LNCAP (cell line): ENCODE results near the gene TCHP.

Experiments
- TF ChIP-seq, protein P1 (sequence below): fragments of 450-650 bp; IDR thresholded peaks from 2 replicates; pipeline ENCODE4 v1.5.1; 2017; ENCODE audit warnings: mild to moderate bottlenecking

Gene TCHP

GRCh38 chr12:109920261-109920780 is 20.2 kb downstream of the TCHP start:
- TF ChIP-seq, protein P1, sequence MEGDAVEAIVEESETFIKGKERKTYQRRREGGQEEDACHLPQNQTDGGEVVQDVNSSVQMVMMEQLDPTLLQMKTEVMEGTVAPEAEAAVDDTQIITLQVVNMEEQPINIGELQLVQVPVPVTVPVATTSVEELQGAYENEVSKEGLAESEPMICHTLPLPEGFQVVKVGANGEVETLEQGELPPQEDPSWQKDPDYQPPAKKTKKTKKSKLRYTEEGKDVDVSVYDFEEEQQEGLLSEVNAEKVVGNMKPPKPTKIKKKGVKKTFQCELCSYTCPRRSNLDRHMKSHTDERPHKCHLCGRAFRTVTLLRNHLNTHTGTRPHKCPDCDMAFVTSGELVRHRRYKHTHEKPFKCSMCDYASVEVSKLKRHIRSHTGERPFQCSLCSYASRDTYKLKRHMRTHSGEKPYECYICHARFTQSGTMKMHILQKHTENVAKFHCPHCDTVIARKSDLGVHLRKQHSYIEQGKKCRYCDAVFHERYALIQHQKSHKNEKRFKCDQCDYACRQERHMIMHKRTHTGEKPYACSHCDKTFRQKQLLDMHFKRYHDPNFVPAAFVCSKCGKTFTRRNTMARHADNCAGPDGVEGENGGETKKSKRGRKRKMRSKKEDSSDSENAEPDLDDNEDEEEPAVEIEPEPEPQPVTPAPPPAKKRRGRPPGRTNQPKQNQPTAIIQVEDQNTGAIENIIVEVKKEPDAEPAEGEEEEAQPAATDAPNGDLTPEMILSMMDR, result no peak

GRCh38 chr12:109921982-109922381 is 21.9 kb downstream of the TCHP start:
- TF ChIP-seq, protein P1, result no peak

DNA sequence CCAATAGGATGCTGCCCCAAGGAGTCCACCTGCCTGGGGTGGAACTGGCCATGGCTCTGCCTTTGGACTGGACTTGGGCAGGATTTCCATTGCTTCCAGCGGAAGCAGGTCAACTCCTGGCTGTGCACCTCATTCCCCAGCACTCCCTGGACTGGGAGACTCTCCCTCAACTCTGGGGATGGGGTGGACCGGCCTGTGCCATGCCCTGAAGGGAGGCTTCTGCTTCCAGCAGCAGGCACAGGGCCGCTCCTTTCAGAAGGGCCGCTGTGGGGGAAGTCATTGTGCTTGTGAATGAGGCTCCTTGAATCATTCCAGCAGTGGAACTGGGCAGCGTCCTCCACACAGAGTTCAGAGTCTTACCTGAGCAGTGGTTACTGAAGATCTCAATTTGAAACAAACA is 23.0 kb downstream of the TCHP start:
- TF ChIP-seq, protein P1, result no peak

GRCh38 chr12:109923481-109924245 is 23.6 kb downstream of the TCHP start:
- TF ChIP-seq, protein P1, result no peak

GRCh38 chr12:109925185-109925840 is 25.2 kb downstream of the TCHP start:
- TF ChIP-seq, protein P1, result no peak

DNA sequence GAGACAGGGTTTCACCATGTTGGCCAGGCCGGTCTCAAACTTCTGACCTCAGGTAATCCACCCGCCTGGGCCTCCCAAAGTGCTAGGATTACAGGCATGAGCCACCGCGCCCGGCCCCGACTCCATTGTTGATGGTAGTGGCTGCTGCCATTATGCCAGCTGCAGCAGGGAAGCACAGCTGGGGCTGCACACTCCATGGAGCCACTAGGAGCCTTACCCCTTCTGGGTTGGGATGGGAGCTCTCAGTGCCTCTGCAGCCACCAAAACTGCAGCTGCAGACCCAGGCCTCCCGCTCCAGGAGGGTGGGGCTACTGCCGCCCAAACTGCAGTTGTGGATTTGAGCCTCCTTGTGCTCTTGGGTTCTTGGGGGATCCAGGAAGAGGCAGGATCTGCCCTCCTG is 25.9 kb downstream of the TCHP start:
- TF ChIP-seq, protein P1, result no peak

DNA sequence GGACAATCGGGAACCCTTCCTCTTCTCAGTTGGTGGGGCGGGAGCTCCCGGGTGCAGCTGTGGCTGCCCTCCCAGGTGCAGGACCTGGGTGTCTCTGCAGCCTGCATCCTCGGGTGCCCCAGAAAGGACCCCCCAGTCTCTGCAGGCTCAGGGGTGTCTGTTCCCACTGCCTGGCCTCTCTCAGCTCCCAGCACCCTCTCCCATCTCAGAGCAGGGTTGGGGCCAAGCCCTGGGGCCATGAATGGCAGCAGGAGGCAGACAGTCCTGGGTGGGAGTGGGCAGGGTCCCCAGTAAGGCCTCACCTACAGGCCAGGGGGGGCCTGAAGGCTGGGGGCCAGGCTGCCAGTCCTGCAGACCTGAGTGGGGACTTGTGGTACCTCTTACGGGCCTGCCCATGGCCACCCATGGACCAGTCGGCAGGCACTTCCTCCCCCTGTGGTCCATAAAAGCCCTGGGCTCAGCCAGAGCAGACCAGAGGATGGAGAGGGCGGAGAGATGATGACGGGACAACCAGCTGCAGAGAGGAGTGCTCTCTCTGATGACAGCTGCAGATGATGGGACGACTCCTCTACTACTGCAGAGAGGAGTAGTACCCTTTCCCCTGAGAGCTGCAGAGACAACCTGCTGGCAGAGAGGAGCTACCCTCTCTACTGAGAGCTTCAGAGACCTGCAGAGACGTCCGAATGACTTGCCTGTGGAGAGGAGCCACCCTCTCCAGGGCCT is 26.6 kb downstream of the TCHP start:
- TF ChIP-seq, protein P1, result no peak
